HG03469 (cell line): ENCODE measurements around the gene UTP4.

Source experiments
- ATAC-seq: cut with Tn5 transposase; IDR thresholded peaks from one replicate; pipeline ENCODE4 v1.9.1; 2021; ENCODE audit warnings: mild to moderate bottlenecking, moderate library complexity, moderate number of reproducible peaks; ENCODE audit not compliant: unreplicated experiment

Gene UTP4

DNA sequence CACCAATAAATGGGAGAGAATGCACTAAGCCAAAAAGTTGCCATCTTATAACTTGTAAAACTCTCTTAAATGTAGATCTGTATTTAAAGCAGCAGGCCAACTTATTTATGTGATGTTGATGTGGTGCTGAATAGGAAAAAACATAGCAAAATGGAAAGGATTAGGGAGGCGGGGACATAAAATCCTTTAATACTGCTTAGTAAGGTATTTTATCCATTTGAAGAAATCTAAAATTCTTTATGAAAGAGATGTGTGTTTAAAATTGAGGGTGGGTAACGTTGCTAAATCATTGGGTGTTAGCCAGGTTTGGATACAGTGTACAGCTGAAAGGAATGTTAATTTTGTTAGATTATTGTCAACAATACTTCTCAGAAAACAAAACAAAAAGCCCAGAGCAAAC is 68.8 kb downstream of the UTP4 start:
- ATAC-seq = no peak

- no peak for ATAC-seq
Observed at GRCh38 chr16:69201787-69202186, 69.3 kb downstream of the UTP4 start.

DNA sequence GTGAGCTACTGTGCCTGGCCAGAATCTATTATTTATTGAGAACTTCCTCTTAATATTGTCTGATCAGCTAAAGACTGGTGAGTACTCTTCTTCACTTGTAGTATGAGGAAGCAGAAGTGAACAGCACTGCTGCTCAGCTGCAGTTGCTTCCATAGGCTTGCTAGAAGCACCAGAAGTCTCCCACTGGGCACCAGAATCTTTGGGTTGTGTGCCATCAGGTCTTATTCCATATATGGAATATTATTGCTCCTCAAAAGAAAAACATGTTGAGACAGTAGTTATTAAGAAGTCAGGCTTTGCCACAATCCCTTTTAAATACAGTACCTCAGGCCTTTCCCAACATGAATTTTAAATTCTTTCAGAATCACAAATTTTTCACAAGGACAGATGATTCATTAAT is 71.7 kb downstream of the UTP4 start:
- no peak for ATAC-seq

GRCh38 chr16:69209735-69210134 is 77.3 kb downstream of the UTP4 start:
- ATAC-seq = no peak

DNA sequence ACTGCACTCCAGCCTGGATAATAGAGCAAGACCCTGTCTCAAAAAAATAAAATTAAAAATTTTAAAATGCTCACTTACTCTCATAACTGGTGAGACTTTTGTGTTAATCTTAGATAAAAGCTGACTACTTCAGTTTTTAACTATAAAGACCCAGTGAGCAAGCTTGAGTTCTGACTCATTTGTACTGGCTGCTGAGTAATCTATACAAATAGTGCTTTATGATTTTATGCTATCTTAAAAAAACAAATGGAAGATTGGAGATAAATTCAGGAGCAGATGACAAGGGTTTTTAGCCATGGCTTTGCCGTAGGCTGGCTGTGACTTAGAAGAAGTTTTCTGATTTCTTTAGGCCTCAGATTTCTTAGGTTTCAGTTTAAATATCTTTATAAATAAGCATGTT is 85.0 kb downstream of the UTP4 start:
- no peak for ATAC-seq
